SK-N-SH treated with all-trans-retinoic acid at 6 μM for 48 hours (cell line): Measurements from ENCODE around the gene WDR7.

Experiments used
- ARNTL ChIP-seq: fragments of 450-650 bp; formaldehyde crosslinking; IDR thresholded peaks from 2 replicates; pipeline ENCODE4 v1.5.0; 2020; ENCODE audit warnings: low read depth, mild to moderate bottlenecking, moderate library complexity, borderline replicate concordance
- BACH2 ChIP-seq: fragments of 250-450 bp; sonication (Bioruptor Pico); IDR thresholded peaks from 2 replicates; pipeline ENCODE4 v1.9.0; 2021; ENCODE audit warnings: mild to moderate bottlenecking, borderline replicate concordance
- CREB5 ChIP-seq: fragments of 250-450 bp; sonication (Bioruptor Pico); IDR thresholded peaks from 2 replicates; pipeline ENCODE4 v1.5.1; 2020; ENCODE audit warnings: low read depth, mild to moderate bottlenecking, moderate library complexity
- ESRRG ChIP-seq: fragments of 250-450 bp; sonication (Bioruptor Pico); IDR thresholded peaks from 2 replicates; pipeline ENCODE4 v1.6.1; 2021; ENCODE audit warnings: mild to moderate bottlenecking
- GLIS3 ChIP-seq: fragments of 250-450 bp; sonication (Bioruptor Pico); IDR thresholded peaks from 2 replicates; pipeline ENCODE4 v1.5.0; 2020; ENCODE audit warnings: mild to moderate bottlenecking, moderate library complexity
- OSR1 ChIP-seq: fragments of 250-450 bp; sonication (Bioruptor Pico); IDR thresholded peaks from 2 replicates; pipeline ENCODE4 v1.8.0; 2022; ENCODE audit warnings: moderate library complexity, mild to moderate bottlenecking, inconsistent platforms
- PATZ1 ChIP-seq: fragments of 250-450 bp; sonication (Bioruptor Pico); IDR thresholded peaks from 2 replicates; pipeline ENCODE4 v1.8.0; 2020; ENCODE audit warnings: mild to moderate bottlenecking, moderate library complexity, borderline replicate concordance
- RARB ChIP-seq: fragments of 250-450 bp; sonication (Bioruptor Pico); IDR thresholded peaks from 2 replicates; pipeline ENCODE4 v1.8.0; 2021; ENCODE audit warnings: mild to moderate bottlenecking, moderate library complexity
- SNAI2 ChIP-seq: fragments of 250-450 bp; sonication (Bioruptor Pico); IDR thresholded peaks from 2 replicates; pipeline ENCODE4 v1.5.0; 2020; ENCODE audit warnings: mild to moderate bottlenecking, moderate library complexity
- TOX ChIP-seq: fragments of 250-450 bp; sonication (Bioruptor Pico); IDR thresholded peaks from 2 replicates; pipeline ENCODE4 v1.8.0; 2021; ENCODE audit warnings: mild to moderate bottlenecking, moderate library complexity, borderline replicate concordance
- ZNF565 ChIP-seq: fragments of 450-650 bp; formaldehyde crosslinking; conservative IDR thresholded peaks from 2 replicates; pipeline ENCODE4 v1.5.0; 2020; ENCODE audit warnings: low read depth, mild to moderate bottlenecking, moderate library complexity
- ZNF8 ChIP-seq: fragments of 450-650 bp; formaldehyde crosslinking; IDR thresholded peaks from 2 replicates; pipeline ENCODE4 v1.5.0; 2020; ENCODE audit warnings: mild to moderate bottlenecking, moderate library complexity

- TF ChIP-seq BACH2 (CRISPR knock-in tag) (no peak), PATZ1 (CRISPR knock-in tag) (no peak), ESRRG (CRISPR knock-in tag) (no peak), GLIS3 (CRISPR knock-in tag) (no peak), RARB (CRISPR knock-in tag) (no peak), ARNTL (CRISPR knock-in tag) (no peak), TOX (no peak), CREB5 (CRISPR knock-in tag) (no peak), ZNF565 (CRISPR knock-in tag) (no peak), ZNF8 (CRISPR knock-in tag) (no peak), SNAI2 (CRISPR knock-in tag) (no peak), OSR1 (no peak)
Observed at GRCh38 chr18:56934906-56935305, 283.7 kb downstream of the WDR7 start.
